NCI-H146 treated with DMSO at 0.1 percent for 48 hours (cell line): ENCODE results near the gene CAPZB.
A peak's percentile ranks its signal among the peaks of the same experiment; 100 is the strongest.

ENCODE experiments used
- DNase-seq: peaks from one replicate; lab custom pipeline; 2025; ENCODE audit not compliant: unreplicated experiment; lab: John Stamatoyannopoulos, UW

Gene CAPZB

GRCh38 chr1:19472174-19472573 is 13.2 kb downstream of the CAPZB start:
- DNase-seq, result no peak

- DNase-seq, result no peak
Measured at GRCh38 chr1:19469004-19469403, 16.3 kb downstream of the CAPZB start.

- DNase-seq, result no peak
Measured at GRCh38 chr1:19468397-19468956, 16.9 kb downstream of the CAPZB start.

GRCh38 chr1:19467199-19468187 is 17.8 kb downstream of the CAPZB start:
- DNase-seq, result no peak

GRCh38 chr1:19466112-19466561 is 19.2 kb downstream of the CAPZB start:
- DNase-seq, result no peak

GRCh38 chr1:19465650-19466049 is 19.7 kb downstream of the CAPZB start:
- DNase-seq, result no peak

- no peak for DNase-seq
Measured at GRCh38 chr1:19465123-19465522, 20.2 kb downstream of the CAPZB start.

GRCh38 chr1:19464696-19465095 is 20.6 kb downstream of the CAPZB start:
- no peak for DNase-seq

GRCh38 chr1:19463504-19463803 is 21.9 kb downstream of the CAPZB start:
- DNase-seq, result no peak

- no peak for DNase-seq
Measured at GRCh38 chr1:19462781-19463503, 22.4 kb downstream of the CAPZB start.

- no peak for DNase-seq
Measured at GRCh38 chr1:19461220-19461554, 24.2 kb downstream of the CAPZB start.

- DNase-seq, result no peak
Measured at GRCh38 chr1:19460535-19461219, 24.7 kb downstream of the CAPZB start.

GRCh38 chr1:19458815-19459417 is 26.4 kb downstream of the CAPZB start:
- DNase-seq, result no peak

GRCh38 chr1:19457607-19458006 is 27.7 kb downstream of the CAPZB start:
- no peak for DNase-seq

- peak; percentile 32 for DNase-seq
Measured at GRCh38 chr1:19456968-19457441, 28.3 kb downstream of the CAPZB start.

- DNase-seq, result no peak
Measured at GRCh38 chr1:19455353-19455752, 30.0 kb downstream of the CAPZB start.

- no peak for DNase-seq
Measured at GRCh38 chr1:19454265-19455146, 30.8 kb downstream of the CAPZB start.

- no peak for DNase-seq
Measured at GRCh38 chr1:19453741-19454201, 31.6 kb downstream of the CAPZB start.

GRCh38 chr1:19452221-19452663 is 33.1 kb downstream of the CAPZB start:
- DNase-seq, result no peak
